ENCODE results near the gene APCDD1. TPM values are rescaled to one million over a fixed set of nuclear protein-coding genes. Genes with fewer than 3 reads are reported as not detected.
"Not testable (repeated sequence)": the region's sequence is repeated elsewhere in the genome, so short reads cannot be mapped to it uniquely, and the experiment has no call there.

The APCDD1 gene
- total RNA-seq, 2 experiments from 2014 or later, result not detected

DNA sequence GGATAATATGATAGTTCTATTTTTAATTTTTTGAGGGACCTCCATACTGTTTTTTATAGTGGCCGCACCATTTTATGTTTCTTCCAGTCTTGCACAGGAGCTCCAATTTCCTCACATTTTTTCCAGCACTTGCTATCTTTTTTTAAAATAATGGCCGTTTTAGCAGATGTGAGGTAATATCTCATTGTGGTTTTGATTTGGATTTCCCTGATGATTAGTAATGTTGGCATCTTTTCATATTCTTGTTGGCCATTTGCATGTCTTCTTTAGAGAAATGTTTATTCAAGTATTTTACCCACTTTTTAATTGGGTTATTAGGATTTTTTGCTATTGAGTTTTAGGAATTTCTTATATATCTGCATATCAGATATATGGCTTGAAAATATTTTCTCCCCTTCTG, 41.5 kb downstream of the APCDD1 start:
- POLR2A ChIA-PET, result no interaction called here
- Mint-ChIP-seq H3K4me1 (peaks cover 8% of the 10 kb centered on the region), H3K9me3 (no peaks in the 10 kb centered on the region), H3K27ac (no peak overlapping the region), H3K36me3 (ENCODE audit: low read depth) (no peaks in the 10 kb centered on the region), H3K4me3 (no peak overlapping the region), H3K27me3 (peaks cover 10% of the 10 kb centered on the region)
- no peak for DNase-seq
- CTCF ChIA-PET, result no interaction called here

DNA sequence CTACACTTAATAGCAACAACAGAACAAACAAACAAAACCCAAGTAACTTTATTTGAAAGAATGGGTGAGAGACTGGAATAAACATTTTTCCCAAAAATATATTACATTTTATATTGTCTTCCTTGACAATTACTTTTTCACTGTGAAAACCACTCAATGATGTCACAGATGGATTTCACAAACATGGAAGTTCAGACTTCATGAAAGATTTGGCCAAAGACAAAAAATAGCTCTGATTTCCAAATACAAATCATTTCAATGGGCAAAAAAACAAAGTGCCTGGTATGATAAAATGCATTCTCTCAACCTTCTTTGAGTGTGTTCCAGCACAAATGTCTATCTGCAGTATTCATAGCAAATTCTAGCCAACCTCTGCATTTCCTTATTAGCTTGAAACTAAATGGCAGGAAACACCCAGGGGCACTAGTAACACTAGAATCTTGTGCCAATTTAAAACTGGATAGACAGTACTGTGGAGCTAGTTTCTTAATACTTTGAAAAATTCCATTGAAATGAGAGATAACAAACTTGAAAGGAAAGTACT, 42.8 kb downstream of the APCDD1 start:
- no peak for DNase-seq
- ChIA-PET CTCF (no interaction called here), POLR2A (no interaction called here)
- H3K27ac Mint-ChIP-seq, result no peak overlapping the region
- no peaks in the 10 kb centered on the region for H3K9me3 Mint-ChIP-seq
- peaks cover 8% of the 10 kb centered on the region for H3K4me1 Mint-ChIP-seq
- peaks cover 21% of the 10 kb centered on the region for H3K27me3 Mint-ChIP-seq
- no peaks in the 10 kb centered on the region for H3K36me3 Mint-ChIP-seq (ENCODE audit: low read depth)
- no peak overlapping the region for H3K4me3 Mint-ChIP-seq

- H3K27me3 Mint-ChIP-seq, result peaks cover 31% of the 10 kb centered on the region
These were observed 44.8 kb downstream of the APCDD1 start for GRCh38 chr18:10499230-10499629.

GRCh38 chr18:10500038-10500437, 45.6 kb downstream of the APCDD1 start:
- Mint-ChIP-seq H3K4me3 (no peak overlapping the region), H3K9me3 (peaks cover 2% of the 10 kb centered on the region), H3K4me1 (peaks cover 8% of the 10 kb centered on the region), H3K27ac (no peak overlapping the region), H3K36me3 (ENCODE audit: low read depth) (no peaks in the 10 kb centered on the region), H3K27me3 (peaks cover 31% of the 10 kb centered on the region)
- no peak for DNase-seq
- ChIA-PET CTCF (interaction anchor here (0.6 kb wide), 1 partner anchor 927 kb away, joined by 4 read pairs; no protein-coding TSS in a partner anchor), POLR2A (no interaction called here)

More at GRCh38 chr18:10499230-10499629, 44.8 kb downstream of the APCDD1 start:
- Mint-ChIP-seq H3K36me3 (ENCODE audit: low read depth) (no peaks in the 10 kb centered on the region), H3K27ac (no peak overlapping the region), H3K4me3 (no peak overlapping the region), H3K9me3 (no peaks in the 10 kb centered on the region), H3K4me1 (peaks cover 8% of the 10 kb centered on the region)
- DNase-seq, result no peak
- ChIA-PET CTCF (no interaction called here), POLR2A (no interaction called here)

DNA sequence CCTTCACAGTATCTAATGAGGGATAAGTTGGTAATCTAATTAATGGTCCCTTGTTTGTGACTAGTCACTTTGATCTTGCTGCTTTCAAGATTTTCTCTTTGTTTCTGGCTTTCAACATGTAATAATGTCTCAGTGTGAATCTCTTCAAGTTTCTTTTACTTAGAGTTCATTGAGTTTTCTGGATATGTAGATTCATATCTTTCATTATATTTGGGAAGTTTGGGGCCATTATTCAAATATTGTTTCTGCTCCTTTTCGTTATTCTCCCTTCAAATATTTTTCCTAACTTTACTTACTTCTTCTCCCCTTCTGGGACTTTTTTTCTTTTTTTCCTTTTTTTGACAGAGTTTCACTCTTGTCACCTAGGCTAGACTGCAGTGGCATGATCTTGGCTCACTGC, 50.3 kb downstream of the APCDD1 start:
- POLR2A ChIA-PET, result no interaction called here
- no peaks in the 10 kb centered on the region for H3K4me1 Mint-ChIP-seq
- CTCF ChIA-PET, result no interaction called here

GRCh38 chr18:10505892-10506291, 51.5 kb downstream of the APCDD1 start:
- H3K4me1 Mint-ChIP-seq; H3K4me3 Mint-ChIP-seq; CTCF ChIA-PET; H3K27ac Mint-ChIP-seq; H3K36me3 Mint-ChIP-seq (ENCODE audit: low read depth); DNase-seq; POLR2A ChIA-PET: not testable (repeated sequence)
- Mint-ChIP-seq H3K27me3 (peaks cover 24% of the 10 kb centered on the region), H3K9me3 (peaks cover 13% of the 10 kb centered on the region)

More for the DNA sequence above, 50.3 kb downstream of the APCDD1 start:
- no peak overlapping the region for H3K4me3 Mint-ChIP-seq
- peaks cover 21% of the 10 kb centered on the region for H3K27me3 Mint-ChIP-seq
- H3K9me3 Mint-ChIP-seq, result peaks cover 13% of the 10 kb centered on the region
- no peak overlapping the region for H3K27ac Mint-ChIP-seq
- peaks cover 1% of the 10 kb centered on the region for H3K36me3 Mint-ChIP-seq (ENCODE audit: low read depth)
- no peak for DNase-seq

- Mint-ChIP-seq H3K27ac (no peak overlapping the region), H3K27me3 (peaks cover 6% of the 10 kb centered on the region), H3K36me3 (ENCODE audit: low read depth) (peaks cover 1% of the 10 kb centered on the region), H3K4me3 (no peak overlapping the region), H3K4me1 (no peaks in the 10 kb centered on the region), H3K9me3 (peaks cover 13% of the 10 kb centered on the region)
- no peak for DNase-seq
- POLR2A ChIA-PET, result no interaction called here
- CTCF ChIA-PET, result no interaction called here
These were observed 54.2 kb downstream of the APCDD1 start for GRCh38 chr18:10508591-10508990.

DNA sequence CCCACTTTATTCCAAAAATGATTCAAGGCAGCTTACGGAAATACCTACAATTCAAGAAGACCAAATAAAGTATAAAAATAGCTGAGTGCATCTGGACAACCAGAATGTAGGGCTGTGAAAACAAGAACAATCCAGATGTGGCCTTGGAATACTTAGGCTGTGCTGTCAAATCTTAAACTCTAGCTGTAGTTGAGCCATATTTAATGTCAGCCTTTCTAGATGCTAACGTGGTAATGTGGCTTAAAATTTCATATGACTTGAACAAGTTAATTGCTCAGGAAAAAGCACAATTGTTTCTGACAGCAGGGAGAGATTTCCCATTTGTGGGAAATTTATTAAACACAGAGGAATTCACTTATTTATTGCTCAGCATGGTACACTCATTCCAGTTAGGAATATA, 56.8 kb downstream of the APCDD1 start:
- ChIA-PET POLR2A (no interaction called here), CTCF (no interaction called here)
- no peak for DNase-seq
- Mint-ChIP-seq H3K4me3 (no peak overlapping the region), H3K27ac (no peak overlapping the region), H3K27me3 (peaks cover 15% of the 10 kb centered on the region), H3K36me3 (ENCODE audit: low read depth) (peaks cover 1% of the 10 kb centered on the region), H3K9me3 (peaks cover 11% of the 10 kb centered on the region), H3K4me1 (no peaks in the 10 kb centered on the region)

DNA sequence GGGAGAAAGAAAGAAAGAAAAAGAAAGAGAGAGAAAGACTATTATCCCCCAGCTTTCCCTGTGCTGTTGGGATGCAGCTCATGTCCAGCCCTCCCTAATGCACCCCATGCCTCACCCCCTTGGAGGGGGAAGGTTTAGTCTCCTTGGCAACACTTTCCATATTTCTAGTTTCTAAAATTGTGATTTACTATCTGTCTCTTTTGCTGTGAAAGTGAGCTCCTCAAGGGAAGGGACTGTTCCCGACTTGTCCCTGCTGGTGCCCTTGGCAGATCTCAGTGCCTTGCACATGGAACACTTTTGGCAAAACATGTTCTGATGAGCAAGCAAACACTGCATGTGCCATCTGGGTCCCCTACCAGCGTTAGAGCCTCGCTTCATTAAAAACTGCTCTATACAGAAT, 59.6 kb downstream of the APCDD1 start:
- CTCF ChIA-PET, result interaction anchor here (0.6 to 1.0 kb wide), 2 partner anchors 11 to 543 kb away, joined by 3 read pairs; partner anchors contain the start of gene NAPG
- Mint-ChIP-seq H3K4me1 (peaks cover under 1% of the 10 kb centered on the region), H3K27ac (no peak overlapping the region), H3K4me3 (no peak overlapping the region), H3K9me3 (no peaks in the 10 kb centered on the region), H3K36me3 (ENCODE audit: low read depth) (no peaks in the 10 kb centered on the region), H3K27me3 (peaks cover 25% of the 10 kb centered on the region)
- no peak for DNase-seq
- POLR2A ChIA-PET, result no interaction called here

DNA sequence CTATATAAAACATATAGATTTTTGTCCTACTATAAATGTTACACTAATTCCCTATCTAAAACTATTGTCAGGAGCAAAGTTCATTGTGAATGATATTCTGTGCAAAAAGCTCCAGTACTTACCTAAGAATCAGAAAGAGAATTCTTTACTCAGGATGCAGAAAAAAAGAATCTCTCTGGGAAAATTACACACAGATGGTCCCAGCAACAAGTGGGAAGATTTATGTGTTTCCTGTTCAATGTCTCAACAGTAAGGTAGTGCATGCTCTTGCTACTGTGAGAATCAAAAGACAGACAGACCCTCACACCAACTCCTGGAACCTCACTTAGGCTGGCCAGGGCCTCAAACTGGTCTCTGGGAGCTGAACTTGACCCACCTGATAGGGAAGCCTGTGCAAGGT, 60.2 kb downstream of the APCDD1 start:
- POLR2A ChIA-PET, result no interaction called here
- Mint-ChIP-seq H3K36me3 (ENCODE audit: low read depth) (no peaks in the 10 kb centered on the region), H3K4me3 (no peak overlapping the region), H3K27ac (no peak overlapping the region), H3K9me3 (no peaks in the 10 kb centered on the region), H3K4me1 (peaks cover 4% of the 10 kb centered on the region), H3K27me3 (peaks cover 28% of the 10 kb centered on the region)
- DNase-seq, result no peak
- CTCF ChIA-PET, result interaction anchor here (0.6 to 1.0 kb wide), 3 partner anchors 11 to 731 kb away, joined by 3 to 4 read pairs (median 3); partner anchors contain the start of gene NAPG

DNA sequence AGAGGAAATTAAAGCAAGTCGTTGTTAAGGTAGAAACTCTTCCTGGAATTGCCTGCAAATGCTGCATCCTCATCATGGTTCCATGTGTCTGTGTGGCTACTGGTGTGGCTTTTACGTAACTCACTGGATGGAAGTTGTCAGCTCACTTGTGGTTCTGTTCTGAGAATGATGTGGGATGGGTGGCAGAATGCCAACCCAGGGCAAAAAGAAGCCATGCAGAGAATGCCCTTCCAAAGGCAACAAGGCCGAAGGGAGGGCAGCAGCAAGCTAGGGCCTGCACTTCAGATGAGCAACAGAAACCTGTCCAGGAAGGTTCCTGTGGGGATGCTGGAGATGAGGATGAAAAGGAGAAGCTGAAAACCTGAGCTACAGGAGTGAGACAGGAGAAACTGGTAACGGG, 61.0 kb downstream of the APCDD1 start:
- ChIA-PET CTCF (interaction anchor here (0.6 to 1.0 kb wide), 2 partner anchors 10 to 732 kb away, joined by 3 to 4 read pairs; partner anchors contain the start of gene NAPG), POLR2A (no interaction called here)
- H3K27me3 Mint-ChIP-seq, result peaks cover 28% of the 10 kb centered on the region
- H3K9me3 Mint-ChIP-seq, result no peaks in the 10 kb centered on the region
- no peaks in the 10 kb centered on the region for H3K36me3 Mint-ChIP-seq (ENCODE audit: low read depth)
- H3K27ac Mint-ChIP-seq, result no peak overlapping the region
- H3K4me3 Mint-ChIP-seq, result no peak overlapping the region
- H3K4me1 Mint-ChIP-seq, result peaks cover 4% of the 10 kb centered on the region
- no peak for DNase-seq

GRCh38 chr18:10516078-10516477, 61.6 kb downstream of the APCDD1 start:
- Mint-ChIP-seq H3K36me3 (ENCODE audit: low read depth) (no peaks in the 10 kb centered on the region), H3K27ac (no peak overlapping the region), H3K27me3 (peaks cover 23% of the 10 kb centered on the region), H3K9me3 (no peaks in the 10 kb centered on the region), H3K4me3 (no peak overlapping the region), H3K4me1 (peaks cover 4% of the 10 kb centered on the region)
- ChIA-PET POLR2A (no interaction called here), CTCF (no interaction called here)
- DNase-seq, result no peak

- H3K4me3 Mint-ChIP-seq, result no peak overlapping the region
- no peaks in the 10 kb centered on the region for H3K9me3 Mint-ChIP-seq
- ChIA-PET CTCF (no interaction called here), POLR2A (interaction anchor here (0.6 kb wide), 1 partner anchor 656 kb away, joined by 3 read pairs; no protein-coding TSS in a partner anchor)
- DNase-seq, result no peak
- no peak overlapping the region for H3K27ac Mint-ChIP-seq
- no peaks in the 10 kb centered on the region for H3K36me3 Mint-ChIP-seq (ENCODE audit: low read depth)
- H3K27me3 Mint-ChIP-seq, result peaks cover 26% of the 10 kb centered on the region
- H3K4me1 Mint-ChIP-seq, result peaks cover 4% of the 10 kb centered on the region
These were observed 64.3 kb downstream of the APCDD1 start for GRCh38 chr18:10518595-10519255.

GRCh38 chr18:10519366-10519765, 64.9 kb downstream of the APCDD1 start:
- Mint-ChIP-seq H3K4me1 (peaks cover 6% of the 10 kb centered on the region), H3K9me3 (no peaks in the 10 kb centered on the region), H3K36me3 (ENCODE audit: low read depth) (no peaks in the 10 kb centered on the region), H3K27ac (no peak overlapping the region), H3K4me3 (no peak overlapping the region), H3K27me3 (peaks cover 26% of the 10 kb centered on the region)
- DNase-seq, result no peak
- ChIA-PET CTCF (no interaction called here), POLR2A (interaction anchor here (0.6 kb wide), 1 partner anchor 656 kb away, joined by 3 read pairs; no protein-coding TSS in a partner anchor)
